K562 (cell line): ENCODE data around the gene TMEM135. TPM values are rescaled to one million over a fixed set of nuclear protein-coding genes. Genes with fewer than 3 reads are reported as not detected.

Source experiments
- ATAC-seq: fragments of 200-7000 bp; cut with Tn5 transposase; 3 replicates; pipeline ENCODE4 v1.9.1; 2020; ENCODE audit warnings: moderate library complexity
- BruUV-seq: library from RNA; stranded (reverse); fragments of 400-500 nt; replicated peaks from 2 replicates; lab custom pipeline; 2021; lab: Mats Ljungman, UMichigan
- CTCF ChIA-PET: fragments of 300-600 bp; formaldehyde crosslinking; extraction: SDS; loops from one replicate; lab custom pipeline; 2021; ENCODE audit warnings: low intra/inter-chr PET ratio; lab: Yijun Ruan, JAX
- POLR2A ChIA-PET: fragments of 300-600, 350-650 bp; sonication (Branson Sonifier 250); formaldehyde crosslinking; extraction: SDS; loops from one replicate; lab custom pipeline; 2021; ENCODE audit warnings: antibody characterized with exemption, inconsistent platforms; lab: Yijun Ruan, JAX
- DNase-seq, 4 experiments: peaks; one replicate each; pipeline versions ENCODE4 v3.0.0 to v3.0.0-alpha.2; 2011 to 2018; ENCODE audit warnings: low spot score in 3 of 4, mixed read lengths in 3 of 4; ENCODE audit errors: extremely low read depth in 1 of 4
- FAIRE-seq: peaks from 2 replicates; lab custom pipeline; 2011; peaks lifted over from hg19 to GRCh38; lab: Jason Lieb, UNC
- H2AFZ ChIP-seq: 2 replicates; pipeline ENCODE4 v1.6.0; 2011; ENCODE audit warnings: low read depth, low read length, control low read depth, inconsistent platforms
- H3K27ac ChIP-seq: fragments of 200-600 bp; 3 replicates; pipeline ENCODE4 v1.8.0; 2011; ENCODE audit warnings: low read depth, mild to moderate bottlenecking, control low read depth, inconsistent platforms, low read length, moderate library complexity, mixed read lengths; ENCODE audit errors: extremely low read depth
- H3K27me3 ChIP-seq, 2 experiments: fragments of 300-600 bp in 1 of 2; 2 replicates in 1 of 2; 3 replicates in 1 of 2; pipeline versions ENCODE4 v1.6.0 to v1.8.0; 2011; ENCODE audit warnings: inconsistent platforms in 2 of 2, low read length in 2 of 2, mild to moderate bottlenecking in 1 of 2, mixed read lengths in 1 of 2, moderate library complexity in 1 of 2; ENCODE audit not compliant: control insufficient read depth in 2 of 2, insufficient read depth in 2 of 2
- H3K36me3 ChIP-seq: fragments of 300-600 bp; 3 replicates; pipeline ENCODE4 v1.8.0; 2011; ENCODE audit warnings: mild to moderate bottlenecking, low read length, inconsistent platforms; ENCODE audit not compliant: control insufficient read depth, insufficient read depth
- H3K4me1 ChIP-seq, 2 experiments: fragments of 200-600 bp in 1 of 2; replicated peaks in 1 of 2; 2 replicates in 1 of 2; 3 replicates in 1 of 2; pipeline versions ENCODE4 v1.5.1 to v1.8.0; 2011; ENCODE audit warnings: inconsistent platforms in 2 of 2, low read length in 2 of 2, mild to moderate bottlenecking in 1 of 2, mixed read lengths in 1 of 2, moderate library complexity in 1 of 2; ENCODE audit not compliant: control insufficient read depth in 2 of 2, insufficient read depth in 2 of 2
- H3K4me2 ChIP-seq: 2 replicates; pipeline ENCODE4 v1.6.1; 2011; ENCODE audit warnings: low read length, control low read depth, inconsistent platforms, mixed read lengths; ENCODE audit not compliant: insufficient read depth
- H3K4me3 ChIP-seq: fragments of 200-600 bp; sonication (generic), shearing (Covaris generic); 2 replicates; pipeline ENCODE4 v1.5.1; 2016; ENCODE audit warnings: control low read depth, inconsistent platforms
- H3K79me2 ChIP-seq: fragments of 200-600 bp; 3 replicates; pipeline ENCODE4 v1.8.0; 2011; ENCODE audit warnings: low read length, inconsistent platforms; ENCODE audit not compliant: control insufficient read depth, insufficient read depth
- H3K9ac ChIP-seq, 2 experiments: 2 replicates each; pipeline versions ENCODE4 v1.6.0 to v1.6.1; 2011; ENCODE audit warnings: low read depth in 2 of 2, low read length in 2 of 2, control low read depth in 1 of 2, inconsistent platforms in 1 of 2, mild to moderate bottlenecking in 1 of 2, mixed read lengths in 1 of 2; ENCODE audit not compliant: insufficient read depth in 1 of 2
- H3K9me1 ChIP-seq: one replicate; pipeline ENCODE4 v1.6.0; 2011; ENCODE audit warnings: inconsistent platforms, mild to moderate bottlenecking, low read length, moderate library complexity; ENCODE audit not compliant: control insufficient read depth, insufficient read depth
- H3K9me3 ChIP-seq: replicated peaks from 2 replicates; pipeline ENCODE4 v1.5.1; 2011; ENCODE audit warnings: low read depth, low read length, inconsistent platforms; ENCODE audit not compliant: control insufficient read depth, insufficient read depth
- H4K20me1 ChIP-seq: replicated peaks from 2 replicates; pipeline ENCODE4 v1.6.1; 2011; ENCODE audit warnings: low read length, inconsistent platforms, mixed read lengths; ENCODE audit not compliant: control insufficient read depth, insufficient read depth
- BRCA1 ChIP-seq, 2 experiments: fragments of 450-650 bp in 1 of 2; sonication (generic) in 1 of 2; formaldehyde crosslinking in 1 of 2; IDR thresholded peaks; 2 replicates each; pipeline versions ENCODE4 v1.5.0 to v1.6.1; 2017 to 2020; ENCODE audit warnings: mild to moderate bottlenecking in 1 of 2, missing genetic modification reagents in 1 of 2
- BRD9 ChIP-seq: fragments of 450-650 bp; IDR thresholded peaks from 2 replicates; pipeline ENCODE4 v1.6.1; 2018; ENCODE audit warnings: low read depth; ENCODE audit not compliant: partially characterized antibody
- RBM25 ChIP-seq: fragments of 200-400 bp; formaldehyde crosslinking; IDR thresholded peaks from 2 replicates; pipeline ENCODE4 v1.6.1; 2018; ENCODE audit warnings: low read length, low read depth, moderate library complexity; ENCODE audit not compliant: severe bottlenecking
- SPI1 ChIP-seq: IDR thresholded peaks from 2 replicates; pipeline ENCODE4 v1.6.1; 2011; ENCODE audit warnings: low read depth, low read length, control low read depth, borderline replicate concordance
- ZNF121 ChIP-seq: sonication (generic); formaldehyde crosslinking; conservative IDR thresholded peaks from 2 replicates; pipeline ENCODE4 v1.8.0; 2022; ENCODE audit warnings: missing genetic modification reagents
- ZNF282 ChIP-seq: sonication (generic); formaldehyde crosslinking; IDR thresholded peaks from 2 replicates; pipeline ENCODE4 v1.8.1; 2023; ENCODE audit warnings: missing genetic modification reagents
- WGBS: fragments of 100-300 bp; shearing (Covaris generic); methylation state at CpG from one replicate; pipeline ENCODE4 v1.1.6; 2016; ENCODE audit warnings: low coverage, mixed read lengths; ENCODE audit not compliant: insufficient coverage; ENCODE audit errors: missing lambda C conversion rate; 5-methylcytosine and 5-hydroxymethylcytosine counted together
- in situ Hi-C: fragments of 300-500 bp; cut with MboI; formaldehyde crosslinking; loops from 4 replicates; pipeline ENCODE4 v1.15.0; 2018; ENCODE audit warnings: inconsistent platforms, mixed read lengths
- intact Hi-C: fragments of 100-400 bp; cut with micrococcal nuclease; formaldehyde crosslinking; loops from 2 replicates; pipeline ENCODE4 v1.14.2; 2022
- polyA plus RNA-seq, 8 experiments: library from polyadenylated mRNA; depleted of rRNA in 4 of 8; stranded (reverse) in 5 of 8; unstranded in 3 of 8; fragments of >200 nt; fragmentation: Nextera tagmentation in 2 of 8; fragmentation: Illumina TruSeq in 1 of 8; extraction: Ambion mirVana in 2 of 8; extraction: Trizol in 1 of 8; gene quantifications; 2 replicates each; pipeline versions ENCODE4 v1.2.1 to v1.2.3, GENCODE V29; 2011 to 2014; ENCODE audit warnings: inconsistent platforms in 1 of 8, missing spikeins in 1 of 8
- total RNA-seq, 7 experiments: library from RNA; depleted of rRNA in 6 of 7; stranded (reverse); fragments of >200 nt in 6 of 7; fragmentation: Illumina TruSeq in 2 of 7; extraction: Trizol in 2 of 7; gene quantifications; 2 replicates each; pipeline versions ENCODE4 v1.2.1 to v1.2.3, GENCODE V29; 2011 to 2021; ENCODE audit warnings: low replicate concordance in 1 of 7
- TF ChIP-seq, protein P1 (sequence below): fragments of 250-450 bp; sonication (Bioruptor Pico); IDR thresholded peaks from 2 replicates; pipeline ENCODE4 v1.6.1; 2021; ENCODE audit warnings: mild to moderate bottlenecking

TMEM135 gene
- total and polyA plus RNA-seq, 9 of the 15 experiments (the other 6 are each of a cell fraction or from before 2014, with no cell fraction given): 17.3 to 53.6 (median 24.9) TPM

DNA sequence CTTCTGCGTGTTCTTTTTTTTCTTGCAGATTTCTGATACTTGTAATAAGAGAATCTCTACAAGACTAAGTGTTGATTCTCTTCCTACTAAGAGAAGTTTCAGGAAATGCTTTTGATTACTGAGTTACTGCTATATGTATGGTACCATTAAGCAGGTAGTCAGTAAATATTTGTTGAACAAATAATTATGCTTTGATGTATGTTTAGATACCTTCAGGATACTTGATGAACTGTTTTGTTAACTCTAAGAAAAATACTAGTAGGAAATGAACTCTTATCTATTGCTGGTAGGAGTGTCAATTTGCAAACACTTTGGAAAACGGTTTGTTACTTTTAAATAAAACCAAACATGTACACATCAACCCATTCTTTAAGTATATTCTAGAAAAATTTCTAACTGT, 90.6 kb downstream of the TMEM135 start:
- Histone ChIP-seq H3K4me2 (no peak overlapping the region), H4K20me1 (no peaks in the 10 kb centered on the region), H3K4me3 (no peak overlapping the region), H2AFZ (no peak overlapping the region), H3K9me3 (no peaks in the 10 kb centered on the region), H3K36me3 (no peaks in the 10 kb centered on the region), H3K79me2 (peaks cover 20% of the 10 kb centered on the region), H3K27ac (no peak overlapping the region), H3K9ac (no peak overlapping the region), H3K27me3 (no peaks in the 10 kb centered on the region), H3K9me1 (no peaks in the 10 kb centered on the region), H3K4me1 (no peaks in the 10 kb centered on the region)
- FAIRE-seq (no peak), DNase-seq (no peak), ATAC-seq (no peak)
- no TSS peak for BruUV-seq
- CTCF ChIA-PET: no interaction called here
- TF ChIP-seq SPI1 (no peak), BRCA1 (IDR thresholded peaks at IDR 0.05) (no peak), BRCA1 (CRISPR knock-in tag; IDR thresholded peaks at IDR 0.05) (no peak)
- 48% methylated on average over 2 of the region's 2 CpGs for WGBS
- intact Hi-C loops (no loop called here), in situ Hi-C loops (no loop called here)
- POLR2A ChIA-PET: interaction anchor here (1.6 kb wide), 1 partner anchor 14 kb away, joined by 3 read pairs; no protein-coding TSS in a partner anchor

DNA sequence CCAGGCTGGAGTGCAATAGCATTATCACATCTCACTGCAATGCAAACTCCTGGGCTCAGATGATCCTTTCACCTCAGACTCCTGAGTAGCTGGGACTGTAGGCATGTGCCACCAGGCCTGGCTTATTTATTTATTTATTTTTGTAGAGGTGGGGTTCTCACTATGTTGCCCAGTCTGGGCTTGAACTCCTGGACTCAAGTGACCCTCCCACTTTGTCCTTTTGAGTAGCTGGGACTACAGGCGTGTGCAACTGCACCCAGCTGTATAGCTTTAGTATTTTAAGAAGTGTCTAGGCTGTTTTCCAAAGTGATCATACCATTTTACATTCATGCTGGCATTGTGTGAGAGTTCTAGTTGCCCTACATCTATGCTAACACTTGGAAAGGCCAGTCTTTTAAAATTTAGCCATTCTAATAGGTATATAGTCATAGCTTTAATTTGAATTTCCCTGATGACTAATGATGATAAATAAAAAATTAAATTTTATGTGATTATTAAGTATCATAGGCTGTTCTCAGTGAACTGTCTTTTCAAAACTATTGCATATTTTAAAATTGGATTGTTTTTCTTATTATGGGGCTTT, 96.9 kb downstream of the TMEM135 start:
- peak; percentile 66 for TF ChIP-seq ZNF121 (CRISPR knock-in tag)
- no peak for TF ChIP-seq BRD9
- TF ChIP-seq, protein P1, sequence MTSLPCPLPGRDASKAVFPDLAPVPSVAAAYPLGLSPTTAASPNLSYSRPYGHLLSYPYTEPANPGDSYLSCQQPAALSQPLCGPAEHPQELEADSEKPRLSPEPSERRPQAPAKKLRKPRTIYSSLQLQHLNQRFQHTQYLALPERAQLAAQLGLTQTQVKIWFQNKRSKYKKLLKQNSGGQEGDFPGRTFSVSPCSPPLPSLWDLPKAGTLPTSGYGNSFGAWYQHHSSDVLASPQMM (CRISPR knock-in tag): no peak
- TF ChIP-seq ZNF282 (CRISPR knock-in tag): no peak
- TF ChIP-seq RBM25: peak; percentile 89
- no TSS peak for BruUV-seq
- ChIA-PET CTCF (no interaction called here), POLR2A (interaction anchor here (0.6 to 1.4 kb wide), 3 partner anchors 9 to 189 kb away, joined by 3 to 6 read pairs (median 3); no protein-coding TSS in a partner anchor)
- H3K36me3 ChIP-seq: no peaks in the 10 kb centered on the region
- no peak for FAIRE-seq
- H4K20me1 ChIP-seq: no peaks in the 10 kb centered on the region
- intact Hi-C loops (no loop called here), in situ Hi-C loops (no loop called here)
- no peak overlapping the region for H3K27ac ChIP-seq
- no peak overlapping the region for H3K4me3 ChIP-seq
- WGBS: 71% methylated on average over 1 of the region's 1 CpG
- no peak overlapping the region for H3K4me2 ChIP-seq
- H2AFZ ChIP-seq: no peak overlapping the region
- H3K27me3 ChIP-seq: no peaks in the 10 kb centered on the region
- H3K9me1 ChIP-seq: no peaks in the 10 kb centered on the region
- H3K9ac ChIP-seq: no peak overlapping the region
- H3K9me3 ChIP-seq: no peaks in the 10 kb centered on the region
- H3K79me2 ChIP-seq: peaks cover 29% of the 10 kb centered on the region
- DNase-seq: no peak
- H3K4me1 ChIP-seq: no peaks in the 10 kb centered on the region
- ATAC-seq: no peak; the same call in 2 of the 3 replicates
